Stimulated activated CD4-positive, alpha-beta T cell treated with anti-CD3 and anti-CD28 coated beads, Interleukin-1b, Interleukin-23, amount 100 ng/mL, for 4 hours (primary cell): Measurements from ENCODE around the gene BABAM2.
"Not testable (repeated sequence)": the region's sequence is repeated elsewhere in the genome, so short reads cannot be mapped to it uniquely, and the experiment has no call there.

ENCODE experiments used
- DNase-seq, 2 donors: peaks; one replicate each; pipeline ENCODE4 v3.0.0-alpha.2; 2020; ENCODE audit warnings: low read depth in 2 of 2

Gene BABAM2

GRCh38 chr2:28113771-28114170 is 223.2 kb downstream of the BABAM2 start:
- DNase-seq, result not testable (repeated sequence)

GRCh38 chr2:28117104-28117596 is 226.6 kb downstream of the BABAM2 start:
- DNase-seq, result no peak

GRCh38 chr2:28119631-28120030 is 229.1 kb downstream of the BABAM2 start:
- DNase-seq, result no peak

DNA sequence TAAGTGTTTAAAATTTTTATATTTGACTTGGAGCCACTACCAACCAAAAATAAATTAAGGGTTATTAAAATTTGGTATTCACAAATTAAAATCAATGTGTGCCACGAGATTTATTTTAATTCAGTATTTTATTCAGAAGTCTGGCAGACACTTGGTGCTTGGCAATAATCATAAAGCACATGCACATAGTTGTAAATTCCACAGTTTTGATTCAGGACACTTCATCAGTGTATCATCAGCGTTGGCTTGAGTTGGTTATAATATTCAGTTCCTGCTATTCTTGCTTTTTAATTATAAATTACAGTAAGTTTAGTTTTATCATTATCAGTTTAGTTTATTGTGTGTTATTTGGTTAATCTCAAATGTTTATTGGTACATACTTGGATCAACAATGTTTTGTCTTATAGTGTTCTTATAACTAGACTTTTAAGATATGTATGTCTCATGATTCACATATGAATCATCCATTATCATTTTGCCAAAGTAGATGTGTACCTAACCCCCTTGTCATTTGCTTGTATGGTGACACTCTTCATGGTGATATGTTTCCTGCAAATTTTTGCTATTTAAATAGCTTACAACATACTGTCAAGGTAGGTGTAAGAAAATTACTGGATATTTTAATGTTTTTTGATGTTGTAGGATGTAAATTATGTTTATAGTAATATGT is 237.9 kb downstream of the BABAM2 start:
- DNase-seq, result no peak

DNA sequence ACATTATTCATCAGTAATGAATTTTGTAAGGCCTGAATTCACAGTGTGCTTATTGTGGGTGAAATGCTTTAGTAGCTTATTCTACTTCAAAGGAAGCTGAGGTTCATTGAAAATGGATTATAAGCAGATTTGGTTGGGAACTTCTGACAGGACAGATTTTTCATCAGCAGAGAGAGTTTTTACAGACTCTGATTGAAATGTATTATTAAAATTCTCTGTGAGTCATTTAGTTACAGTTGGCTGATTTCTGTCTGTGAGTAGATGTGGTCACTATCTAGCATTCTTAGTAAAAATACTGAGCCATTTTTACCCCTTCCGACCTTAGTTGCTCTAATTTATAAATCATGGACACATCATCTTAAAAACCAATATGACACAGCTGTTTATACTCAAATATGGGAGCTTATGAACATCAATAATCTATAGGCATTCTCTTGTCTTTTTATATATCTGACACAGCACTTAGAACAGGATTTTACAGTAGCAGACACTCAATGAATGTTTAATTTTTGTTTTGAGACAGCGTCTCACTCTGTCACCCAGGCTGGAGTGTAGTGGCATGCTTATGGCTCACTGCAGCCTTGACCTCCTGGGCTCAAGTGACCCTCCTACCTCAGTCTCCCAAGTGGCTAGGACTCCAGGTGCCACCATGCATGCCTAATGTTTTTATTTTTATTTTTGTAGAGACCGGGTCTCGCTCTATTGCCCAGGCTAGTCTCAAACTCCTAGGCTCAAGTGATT is 239.6 kb downstream of the BABAM2 start:
- no peak for DNase-seq

GRCh38 chr2:28133778-28134177 is 243.2 kb downstream of the BABAM2 start:
- DNase-seq, result no peak

GRCh38 chr2:28134262-28134812 is 243.8 kb downstream of the BABAM2 start:
- DNase-seq, result no peak

DNA sequence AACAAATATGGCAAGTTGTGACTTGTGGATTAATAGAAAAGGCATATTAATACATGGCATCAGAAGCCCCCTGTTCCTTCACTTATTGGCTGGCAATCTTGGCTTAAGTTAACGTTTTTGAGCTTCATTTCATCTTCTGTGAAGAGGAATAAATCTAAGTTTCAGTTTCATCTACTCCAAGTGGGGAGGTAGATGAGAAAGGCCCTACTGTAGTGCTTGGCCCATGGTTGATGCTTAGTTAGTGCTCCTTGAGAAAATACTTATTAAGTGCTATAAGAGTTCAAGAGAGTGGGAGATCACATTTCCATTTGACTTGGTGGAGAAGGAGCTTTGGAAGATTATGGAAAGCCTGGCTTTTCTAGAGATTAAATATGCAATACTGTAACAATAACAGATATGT is 244.3 kb downstream of the BABAM2 start:
- no peak for DNase-seq

DNA sequence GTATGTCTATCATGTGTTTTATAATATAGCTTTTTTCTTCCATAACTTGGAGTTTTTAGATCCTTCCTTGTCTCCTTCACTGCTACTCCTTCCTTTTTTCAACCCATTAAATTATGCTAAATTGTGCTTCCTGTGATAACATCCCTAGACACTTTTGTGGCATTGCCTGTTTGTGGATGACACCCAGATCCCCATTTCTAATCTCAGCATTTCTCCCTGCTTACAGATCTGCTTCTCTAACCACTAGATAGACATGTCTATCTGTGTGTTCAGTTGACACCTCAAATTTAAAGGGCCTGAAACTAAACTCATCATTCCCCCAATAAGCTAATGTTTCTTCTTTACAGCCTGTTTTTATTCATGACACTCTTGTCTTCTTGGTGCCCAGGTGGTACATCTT is 244.8 kb downstream of the BABAM2 start:
- no peak for DNase-seq

DNA sequence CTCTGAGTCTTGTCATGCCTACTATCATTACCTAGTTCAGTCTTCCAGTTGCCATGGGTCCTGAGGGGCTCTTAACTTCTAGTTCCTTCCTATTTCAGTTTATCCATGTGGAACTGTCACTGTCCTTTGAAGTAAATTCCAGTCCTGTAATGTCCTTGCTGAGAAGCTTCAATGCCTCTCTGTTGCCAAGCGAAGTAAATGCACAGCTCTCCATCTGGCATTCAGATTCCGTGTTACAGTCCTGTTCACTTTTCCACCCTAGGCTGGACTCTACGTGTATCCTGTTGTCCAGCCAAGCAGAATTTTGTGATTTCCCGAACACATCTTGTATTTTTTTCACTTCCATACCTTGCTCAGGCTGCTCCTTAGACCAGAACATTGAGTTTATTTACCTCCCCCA is 245.3 kb downstream of the BABAM2 start:
- no peak for DNase-seq

GRCh38 chr2:28136556-28136955 is 246.0 kb downstream of the BABAM2 start:
- DNase-seq, result no peak

- DNase-seq, result no peak
These were observed 246.7 kb downstream of the BABAM2 start for GRCh38 chr2:28137221-28137620.

DNA sequence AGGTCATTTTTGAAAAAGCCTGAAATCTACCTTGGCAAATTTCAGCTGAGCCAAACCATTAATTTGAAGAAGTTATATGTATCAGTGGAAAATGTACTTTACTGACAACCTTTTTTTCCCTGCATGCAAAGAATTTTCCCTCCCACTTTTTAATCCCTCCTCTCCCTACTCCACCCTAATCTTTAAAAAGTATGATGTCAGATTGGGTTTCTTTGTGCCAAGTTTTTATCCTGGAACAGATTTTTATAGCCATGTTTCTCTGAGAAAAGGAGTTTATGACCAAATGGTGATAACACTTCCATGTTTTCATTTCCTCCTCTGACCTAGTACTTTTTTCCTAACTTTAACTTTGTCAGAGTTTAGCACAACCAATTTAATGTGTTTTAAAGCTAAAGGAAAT is 251.9 kb downstream of the BABAM2 start:
- DNase-seq, result no peak

GRCh38 chr2:28148000-28148399 is 257.5 kb downstream of the BABAM2 start:
- no peak for DNase-seq

DNA sequence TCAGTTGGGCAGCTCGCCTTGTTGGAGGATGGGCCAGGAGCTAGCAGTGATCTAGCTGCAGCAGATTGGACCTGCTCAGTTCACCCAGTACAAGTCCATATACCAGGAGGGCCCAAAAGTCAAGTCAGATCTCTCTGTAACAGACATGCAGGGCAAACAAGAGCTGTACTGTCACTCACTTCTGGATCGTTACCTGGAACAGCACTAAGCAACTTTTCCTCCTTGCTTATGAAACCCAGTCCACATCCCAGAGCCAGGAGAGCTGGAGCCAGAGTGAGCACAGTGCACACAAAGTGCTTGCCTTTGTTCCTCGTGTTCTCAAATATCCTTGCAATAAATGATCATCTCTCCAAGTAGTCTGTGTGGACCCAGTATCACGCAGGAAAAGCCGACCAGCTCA is 258.0 kb downstream of the BABAM2 start:
- no peak for DNase-seq

GRCh38 chr2:28150236-28150915 is 259.8 kb downstream of the BABAM2 start:
- DNase-seq, result no peak

- no peak for DNase-seq
These were observed 260.5 kb downstream of the BABAM2 start for GRCh38 chr2:28150994-28151393.

- no peak for DNase-seq
These were observed 262.2 kb downstream of the BABAM2 start for GRCh38 chr2:28152585-28153280.

DNA sequence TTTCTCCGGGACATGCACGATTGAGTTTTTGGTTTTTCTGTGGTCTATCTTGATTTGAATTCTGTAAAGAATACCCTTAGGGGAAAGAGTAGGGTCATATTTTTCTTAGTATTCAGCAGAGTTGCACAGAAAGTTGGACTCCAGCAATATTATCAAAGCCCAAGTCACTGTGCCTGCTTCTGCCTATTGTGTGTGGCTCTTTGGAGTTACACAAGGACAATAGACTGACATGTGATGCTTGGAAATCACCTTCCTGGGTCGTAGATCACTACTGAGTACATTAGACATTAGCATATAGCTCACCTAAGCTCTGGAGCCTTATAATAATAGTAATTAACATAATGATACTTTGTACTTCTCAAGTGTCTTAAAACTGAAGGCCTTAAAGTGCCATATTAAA is 263.3 kb downstream of the BABAM2 start:
- no peak for DNase-seq

GRCh38 chr2:28155086-28155485 is 264.6 kb downstream of the BABAM2 start:
- DNase-seq, result no peak

DNA sequence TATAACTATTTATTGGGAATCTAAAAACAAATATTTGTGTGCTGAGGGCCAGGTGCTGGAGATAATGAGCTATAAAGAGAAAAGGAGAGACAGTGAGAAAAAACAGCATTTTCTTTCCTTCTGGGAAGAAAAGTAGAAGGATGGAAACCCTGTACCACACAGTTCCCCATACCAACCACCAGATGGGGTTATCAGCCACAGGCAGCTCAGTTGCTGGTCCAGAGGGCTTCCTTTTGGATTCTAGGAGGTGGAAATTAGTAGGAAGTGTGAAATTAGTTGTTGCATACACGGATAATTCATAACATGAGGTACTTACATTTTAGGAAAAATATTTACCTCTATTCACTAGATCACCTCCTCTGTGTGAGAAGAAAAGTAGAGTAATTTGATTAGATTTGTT is 265.1 kb downstream of the BABAM2 start:
- DNase-seq, result no peak

DNA sequence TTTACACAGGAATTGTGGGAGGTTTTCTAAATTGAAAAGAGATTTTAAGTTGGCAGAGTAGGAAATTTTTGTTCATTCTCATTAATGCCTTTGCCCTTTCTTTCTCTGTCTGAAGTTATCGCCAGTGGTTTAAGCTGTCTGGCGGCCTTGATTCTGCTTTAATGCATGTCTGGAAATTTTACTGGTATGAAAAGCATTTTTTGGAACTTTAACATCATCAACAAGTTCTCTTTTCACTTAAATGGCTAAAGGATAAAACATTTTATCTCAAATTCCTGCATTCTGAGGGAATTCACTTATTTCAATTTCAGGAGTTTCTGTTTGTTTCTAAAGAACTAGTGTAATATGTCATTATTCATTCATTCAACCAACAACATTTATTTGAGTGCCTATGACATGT is 268.3 kb downstream of the BABAM2 start:
- DNase-seq, result no peak
